Spleen (tissue), 7 donors: ENCODE measurements around the gene ADGRV1.

Experiments
- CTCF ChIP-seq, 11 experiments: fragments of 200-600 bp in 7 of 11; fragments of 450-650 bp in 4 of 11; sonication (generic) in 4 of 11; IDR thresholded peaks in 8 of 11; conservative IDR thresholded peaks in 3 of 11; 1 replicate in 7 of 11; 2 replicates in 4 of 11; pipeline versions ENCODE4 v1.4.0 to v1.8.0; 2016 to 2021; ENCODE audit warnings: antibody characterized with exemption in 11 of 11, inconsistent platforms in 4 of 11, mild to moderate bottlenecking in 1 of 11
- POLR2AphosphoS5 ChIP-seq, 3 donors: sonication (generic); formaldehyde crosslinking; IDR thresholded peaks; one replicate each; pipeline ENCODE4 v1.5.1; 2017; ENCODE audit warnings: antibody characterized with exemption in 3 of 3
- donor health status: DM: no; HTN: no; CAD: no; lungs with moderate emphysema.
- donor health status: DM: no; HTN: no; CAD: no.
- donor health status: DM: no; HTN: no; CAD: no.

GRCh38 chr5:90987726-90988125 is 429.1 kb downstream of the ADGRV1 start:
- TF ChIP-seq POLR2AphosphoS5 (IDR thresholded peaks at IDR 0.05) (no peak), CTCF (IDR thresholded peaks at IDR 0.05 in 8 of 11, conservative IDR thresholded peaks at IDR 0.05 in 3 of 11) (no peak)
